ENCODE data around the gene FLVCR2.

Gene FLVCR2

DNA sequence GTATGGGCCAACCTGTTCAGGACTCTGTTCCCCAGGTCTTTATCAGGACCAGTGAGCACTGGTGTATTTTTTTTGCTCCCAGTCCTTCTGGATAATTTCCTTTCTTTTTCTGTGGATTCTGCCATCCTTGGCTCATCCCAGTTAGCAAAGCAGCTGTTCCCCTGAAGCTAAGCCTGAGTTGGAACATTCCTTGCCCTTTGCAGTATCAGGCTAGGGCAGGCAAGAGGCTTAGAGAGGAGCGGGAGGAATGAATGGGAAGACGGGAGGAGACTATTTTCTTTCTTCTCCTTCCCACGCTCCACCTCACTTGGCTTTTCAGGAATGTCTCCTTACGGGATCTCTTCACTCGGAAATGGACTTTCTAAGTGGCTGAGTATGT is 53.0 kb downstream of the FLVCR2 start:
- no peak for DNase-seq (ENCODE audit: low read depth)

- no peak for DNase-seq (ENCODE audit: low read depth)
These were observed 56.4 kb downstream of the FLVCR2 start for GRCh38 chr14:75634848-75635247.

GRCh38 chr14:75636100-75636692 is 57.8 kb downstream of the FLVCR2 start:
- DNase-seq (ENCODE audit: low read depth), result no peak

DNA sequence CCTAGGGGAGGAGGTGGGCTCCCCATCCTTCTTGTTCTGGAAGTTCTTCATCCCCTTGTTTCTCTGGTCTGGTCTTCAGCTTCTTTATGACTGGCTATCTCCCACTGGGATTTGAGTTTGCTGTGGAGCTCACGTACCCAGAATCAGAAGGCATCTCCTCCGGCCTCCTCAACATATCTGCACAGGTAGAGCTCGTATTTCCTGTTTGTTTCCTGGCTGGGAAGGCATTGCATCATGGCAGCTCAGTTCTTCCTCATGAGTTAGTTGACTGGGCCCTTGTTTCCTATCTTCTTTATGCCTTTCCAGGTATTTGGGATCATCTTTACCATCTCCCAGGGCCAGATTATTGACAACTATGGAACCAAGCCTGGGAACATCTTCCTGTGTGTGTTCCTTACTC is 62.5 kb downstream of the FLVCR2 start:
- no peak for DNase-seq (ENCODE audit: low read depth)

DNA sequence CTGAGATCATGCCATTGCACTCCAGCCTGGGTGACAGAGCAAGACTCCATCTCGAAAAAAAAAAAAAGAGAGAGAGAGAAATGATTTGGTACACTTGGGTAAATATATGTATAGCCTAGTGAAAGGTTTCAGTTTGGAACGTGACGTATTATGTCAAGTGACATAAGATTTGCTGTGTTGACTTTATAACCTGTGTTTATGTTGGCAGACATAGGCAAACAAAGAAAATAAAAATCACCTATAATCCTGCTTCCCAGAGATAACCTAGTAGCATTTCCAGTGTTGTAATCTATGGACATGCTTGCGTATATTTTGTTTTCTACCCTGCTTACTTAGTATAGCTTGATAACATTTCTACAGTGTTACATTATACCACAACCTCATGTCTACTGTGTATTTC is 65.6 kb downstream of the FLVCR2 start:
- no peak for DNase-seq (ENCODE audit: low read depth)

GRCh38 chr14:75645056-75645455 is 66.6 kb downstream of the FLVCR2 start:
- DNase-seq (ENCODE audit: low read depth), result no peak

DNA sequence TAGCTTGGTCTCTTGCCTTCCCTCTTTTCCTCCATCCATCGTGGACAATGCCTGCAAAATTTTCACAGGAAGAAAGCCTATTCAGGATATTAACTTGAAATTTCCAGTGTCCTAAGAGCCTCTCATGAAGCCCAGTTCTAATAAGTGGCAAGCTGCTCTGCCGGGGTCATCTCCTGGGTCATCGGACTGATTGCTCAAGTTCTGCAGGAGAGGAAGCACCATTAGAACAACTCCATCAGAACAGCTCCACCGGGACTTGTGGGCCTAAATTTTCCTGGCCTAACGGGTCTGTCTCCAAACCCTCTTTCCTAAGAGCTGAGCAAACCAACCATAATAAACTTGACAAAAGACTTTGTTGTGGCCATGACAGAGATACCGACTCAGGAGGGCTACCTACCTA is 68.3 kb downstream of the FLVCR2 start:
- DNase-seq (ENCODE audit: low read depth), result no peak

DNA sequence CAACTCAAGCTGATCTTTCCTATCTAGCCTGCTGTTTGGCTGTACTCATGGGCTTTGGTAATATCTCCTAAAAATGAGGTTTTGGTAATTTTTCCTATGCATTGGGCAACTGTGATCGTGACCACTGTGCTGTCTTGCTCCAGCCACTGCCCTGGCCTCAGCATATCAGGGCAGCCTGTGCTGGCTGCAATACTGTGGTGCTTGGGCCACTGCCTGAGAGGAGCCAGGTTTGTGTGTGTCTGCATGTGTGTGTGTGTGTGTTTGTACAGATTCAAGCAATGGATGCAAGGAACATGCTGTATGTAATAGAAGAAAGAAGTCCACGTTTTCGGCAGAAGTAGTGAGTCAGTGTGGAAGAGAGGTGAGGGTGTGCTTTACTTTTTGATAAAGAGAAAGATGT is 69.2 kb downstream of the FLVCR2 start:
- DNase-seq (ENCODE audit: low read depth), result no peak

DNA sequence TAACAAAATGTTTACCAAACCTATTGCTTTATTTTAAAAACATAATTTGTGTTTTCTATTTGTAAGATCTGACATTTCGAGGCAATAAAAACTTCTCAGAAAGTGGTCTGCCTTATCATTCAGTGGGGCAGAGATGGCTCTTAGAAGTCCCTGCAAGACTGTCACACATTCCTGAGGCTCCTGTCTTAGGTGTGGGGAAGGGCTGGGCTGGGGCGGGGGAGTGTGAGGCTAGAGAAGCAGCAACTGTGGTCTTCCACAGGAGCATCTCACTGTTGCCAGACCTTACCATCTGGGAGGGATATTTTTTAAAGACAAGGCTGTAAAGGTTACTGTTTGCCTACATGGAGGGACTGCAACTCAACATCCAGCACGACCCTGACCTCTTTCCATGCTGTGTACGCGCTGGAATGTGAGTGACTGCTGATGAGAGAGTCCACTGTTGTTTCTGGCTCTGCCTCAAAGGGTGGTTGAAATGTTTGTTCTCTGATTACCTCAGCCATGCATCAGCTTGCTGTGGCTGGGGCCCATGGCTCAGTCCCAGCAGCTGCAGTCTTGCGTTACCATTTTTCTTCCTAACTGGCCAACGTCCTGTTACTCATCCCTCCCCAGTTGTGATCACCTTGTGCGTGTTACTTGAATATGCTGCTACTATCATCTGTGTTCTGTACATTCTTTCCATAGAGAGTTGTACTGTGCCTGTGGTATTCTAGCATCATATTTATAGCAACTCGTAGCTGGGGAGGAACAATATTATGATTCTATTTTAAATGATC is 69.8 kb downstream of the FLVCR2 start:
- no peak for DNase-seq (ENCODE audit: low read depth)

DNA sequence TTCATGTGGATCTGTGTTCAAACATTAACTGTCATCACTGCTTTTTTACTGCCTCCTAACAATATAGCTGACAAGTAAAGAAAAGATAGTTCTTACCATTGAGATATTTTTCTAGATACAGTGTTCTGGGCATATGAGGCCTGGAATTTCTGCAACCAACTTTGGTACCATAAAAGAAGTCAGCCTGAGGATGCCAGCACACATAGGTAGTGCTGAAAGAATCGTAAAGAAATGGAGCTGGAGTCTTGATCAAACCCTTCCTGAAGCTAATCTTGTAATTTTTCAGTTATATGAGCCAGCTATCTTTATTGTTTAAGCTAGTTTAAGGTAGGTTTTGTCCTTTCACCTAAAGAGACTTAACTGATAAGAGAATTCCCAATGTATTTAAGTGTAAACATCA is 70.9 kb downstream of the FLVCR2 start:
- DNase-seq (ENCODE audit: low read depth), result no peak

DNA sequence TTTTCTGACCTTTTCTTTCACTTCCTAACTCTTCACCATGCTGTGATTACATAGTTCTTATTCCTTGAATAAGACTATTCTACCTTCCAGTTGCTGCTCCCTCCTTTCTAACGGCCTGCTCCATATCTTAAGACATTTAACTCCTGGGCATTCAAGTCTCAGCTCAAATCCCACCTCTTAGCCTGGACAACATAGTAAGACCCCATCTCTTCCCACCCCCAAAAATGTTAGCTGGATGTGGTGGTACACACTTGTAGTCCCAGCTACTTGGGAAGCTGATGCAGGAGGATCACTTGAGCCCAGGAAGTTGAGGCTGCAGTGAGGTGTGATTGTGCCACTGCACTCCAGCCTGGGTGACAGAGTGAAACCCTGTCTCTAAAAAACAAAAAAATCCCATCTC is 71.4 kb downstream of the FLVCR2 start:
- no peak for DNase-seq (ENCODE audit: low read depth)

- no peak for DNase-seq (ENCODE audit: low read depth)
These were observed 72.0 kb downstream of the FLVCR2 start for GRCh38 chr14:75650253-75651058.

DNA sequence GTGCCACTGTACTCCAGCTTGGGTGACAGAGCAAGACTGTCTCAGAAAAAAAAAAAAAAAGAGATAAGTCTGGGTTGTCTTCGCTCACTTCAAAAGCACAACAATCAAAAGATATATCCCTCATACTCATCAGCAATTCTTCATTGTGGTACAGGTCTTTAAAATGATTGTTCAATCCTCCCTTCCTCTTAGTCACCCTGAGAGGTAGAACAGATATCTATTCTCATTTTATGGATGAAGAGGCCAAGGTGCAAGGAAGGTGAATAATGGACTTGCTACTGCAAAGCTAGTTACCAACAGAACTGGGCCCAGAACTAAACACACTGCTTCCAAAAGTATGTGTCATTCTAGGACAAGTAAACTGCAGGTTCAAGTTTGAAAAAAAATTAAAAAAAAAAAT is 75.1 kb downstream of the FLVCR2 start:
- DNase-seq (ENCODE audit: low read depth), result no peak

GRCh38 chr14:75654127-75654732 is 75.8 kb downstream of the FLVCR2 start:
- DNase-seq (ENCODE audit: low read depth), result peak; percentile 70

DNA sequence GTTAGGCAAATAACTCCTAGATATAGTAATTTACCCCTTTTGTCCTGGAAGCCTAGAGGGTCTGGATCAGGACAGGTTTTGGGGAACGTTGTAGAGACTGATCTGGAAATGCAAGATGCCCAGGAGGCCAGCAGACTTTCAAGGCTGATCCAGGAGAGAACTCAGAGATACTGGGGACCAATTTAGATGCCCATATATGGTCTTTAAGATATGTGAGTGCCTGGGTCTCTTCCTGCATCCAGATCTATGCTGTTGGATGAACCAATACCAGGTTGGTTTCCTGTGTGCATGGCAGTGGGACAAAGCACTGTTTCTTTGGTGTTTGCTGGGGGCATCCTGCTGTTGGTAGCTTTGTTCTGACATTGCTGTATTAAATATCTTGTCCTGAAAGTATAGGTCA is 76.8 kb downstream of the FLVCR2 start:
- DNase-seq (ENCODE audit: low read depth), result no peak

GRCh38 chr14:75657331-75657730 is 78.9 kb downstream of the FLVCR2 start:
- no peak for DNase-seq (ENCODE audit: low read depth)

- no peak for DNase-seq (ENCODE audit: low read depth)
These were observed 80.5 kb downstream of the FLVCR2 start for GRCh38 chr14:75658957-75659356.

GRCh38 chr14:75660238-75660629 is 81.8 kb downstream of the FLVCR2 start:
- DNase-seq (ENCODE audit: low read depth), result no peak

DNA sequence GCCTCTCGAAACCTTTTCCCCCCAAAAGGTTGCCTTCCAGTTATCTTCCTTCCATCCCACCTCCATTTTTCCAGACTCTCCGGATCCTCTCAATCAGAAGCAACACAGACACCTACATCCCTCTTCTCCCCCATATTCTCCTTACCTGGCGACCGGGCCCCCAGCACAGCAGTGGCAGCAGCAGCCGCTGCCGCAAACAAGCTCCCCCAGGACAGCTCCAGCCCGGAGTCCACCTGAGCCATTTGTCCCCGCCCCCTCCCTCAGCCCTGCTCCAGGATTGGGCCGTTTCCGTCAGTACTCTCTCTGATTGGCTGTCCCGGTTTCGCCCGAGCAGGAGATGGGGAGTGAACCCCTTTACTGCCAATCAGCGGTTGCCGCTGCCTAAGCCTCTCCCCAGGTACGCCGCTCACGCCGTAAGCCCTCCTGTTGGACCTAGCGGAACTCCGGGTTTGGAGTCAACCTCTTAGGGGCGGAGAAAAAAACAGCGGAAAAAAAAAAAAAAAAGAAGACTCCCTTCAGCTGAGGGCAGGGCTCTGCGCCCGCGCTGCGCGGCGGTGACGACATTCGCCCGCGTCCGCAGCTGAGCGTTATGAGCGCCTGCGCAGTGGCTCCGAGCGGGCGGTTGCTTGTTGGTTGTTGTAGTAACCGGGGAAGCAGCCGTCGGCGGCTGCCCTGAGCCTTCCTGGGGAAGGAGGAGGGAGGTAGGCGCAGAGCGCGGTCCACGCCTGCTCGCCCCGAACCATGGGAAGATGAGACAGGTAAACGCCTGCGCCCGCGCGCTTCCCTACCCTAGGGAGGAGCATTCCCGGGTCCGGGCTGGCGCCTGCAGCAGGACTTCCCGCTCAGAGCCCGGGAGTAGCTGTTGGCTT is 82.4 kb downstream of the FLVCR2 start, which contains the start of the genes ERG28 and TTLL5:
Gene ERG28, minus strand, starts transcription at position 247 of the 869 bp plus-strand sequence. CDS start 3,374 bp downstream, outside the sequence.
Gene TTLL5, plus strand, starts transcription at position 617 of the 869 bp plus-strand sequence. CDS start 1,904 bp downstream, outside the sequence.
- peak; percentile 93 for DNase-seq (ENCODE audit: low read depth)

DNA sequence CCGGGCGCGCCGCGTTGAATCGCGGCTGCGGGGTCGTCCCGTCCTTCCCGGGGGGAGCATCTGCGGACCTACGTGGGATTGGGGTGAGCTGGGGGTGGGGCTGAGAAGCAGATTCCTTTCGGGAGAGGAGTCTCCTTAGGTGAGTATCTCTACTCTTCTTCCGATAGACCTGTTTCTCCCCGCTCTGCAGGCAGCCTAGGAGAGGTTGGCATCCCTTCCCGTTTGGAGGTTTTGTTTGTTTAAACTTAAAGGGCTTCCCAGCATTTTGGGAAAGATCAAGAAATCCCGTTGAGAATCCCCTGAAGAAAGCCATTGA is 83.0 kb downstream of the FLVCR2 start:
- no peak for DNase-seq (ENCODE audit: low read depth)

- no peak for DNase-seq (ENCODE audit: low read depth)
These were observed 84.5 kb downstream of the FLVCR2 start for GRCh38 chr14:75662966-75663365.

All from stimulated activated CD4-positive, alpha-beta T cell treated with anti-CD3 and anti-CD28 coated beads, Interleukin-2, amount 100 ng/mL, for 4 hours (primary cell).